H9 (cell line): ENCODE data around the gene NID1. TPM values are rescaled to one million over a fixed set of nuclear protein-coding genes. Genes with fewer than 3 reads are reported as not detected.

ENCODE experiments used
- DNase-seq: peaks from one replicate; pipeline ENCODE4 v3.0.0-alpha.2; 2017
- H2AFZ ChIP-seq: one replicate; pipeline ENCODE4 v1.6.1; 2013; ENCODE audit warnings: mild to moderate bottlenecking, low read length, control low read depth, moderate library complexity
- H2AK5ac ChIP-seq: 2 replicates; pipeline ENCODE4 v1.6.1; 2013; ENCODE audit warnings: low read length, control low read depth, mixed read lengths; ENCODE audit not compliant: insufficient read length
- H2BK120ac ChIP-seq: one replicate; pipeline ENCODE4 v1.6.1; 2013; ENCODE audit warnings: low read depth, mild to moderate bottlenecking, low read length, control low read depth, inconsistent platforms; ENCODE audit not compliant: poor library complexity, severe bottlenecking
- H2BK12ac ChIP-seq: 2 replicates; pipeline ENCODE4 v1.6.1; 2013; ENCODE audit warnings: low read length, control low read depth, mixed read lengths, low read depth; ENCODE audit not compliant: insufficient read length
- H2BK15ac ChIP-seq: 2 replicates; pipeline ENCODE4 v1.6.1; 2013; ENCODE audit warnings: low read depth, low read length, control low read depth
- H2BK20ac ChIP-seq: one replicate; pipeline ENCODE4 v1.6.1; 2013; ENCODE audit warnings: low read depth, mild to moderate bottlenecking, low read length, control low read depth, inconsistent platforms; ENCODE audit not compliant: poor library complexity, severe bottlenecking
- H2BK5ac ChIP-seq: 2 replicates; pipeline ENCODE4 v1.6.1; 2013; ENCODE audit warnings: low read length, control low read depth, mixed read lengths; ENCODE audit not compliant: insufficient read length
- H3K14ac ChIP-seq: 2 replicates; pipeline ENCODE4 v1.6.1; 2013; ENCODE audit warnings: low read length, control low read depth; ENCODE audit not compliant: insufficient read depth
- H3K18ac ChIP-seq: 2 replicates; pipeline ENCODE4 v1.6.1; 2013; ENCODE audit warnings: low read depth, mild to moderate bottlenecking, mixed read lengths, low read length, control low read depth; ENCODE audit not compliant: insufficient read length
- H3K23ac ChIP-seq: 2 replicates; pipeline ENCODE4 v1.6.1; 2013; ENCODE audit warnings: low read length, control low read depth, mixed read lengths, low read depth; ENCODE audit not compliant: insufficient read length
- H3K23me2 ChIP-seq: 2 replicates; pipeline ENCODE4 v1.6.1; 2013; ENCODE audit warnings: low read depth, mild to moderate bottlenecking, mixed read lengths, low read length, control low read depth; ENCODE audit not compliant: insufficient read length, poor library complexity, severe bottlenecking
- H3K27ac ChIP-seq: 2 replicates; pipeline ENCODE4 v1.5.1; 2013; ENCODE audit warnings: low read length, control low read depth, mixed read lengths, low read depth; ENCODE audit not compliant: insufficient read length
- H3K27me3 ChIP-seq: 2 replicates; pipeline ENCODE4 v1.6.1; 2013; ENCODE audit warnings: low read length, control low read depth, inconsistent platforms; ENCODE audit not compliant: insufficient read depth
- H3K4ac ChIP-seq: 2 replicates; pipeline ENCODE4 v1.6.1; 2013; ENCODE audit warnings: low read depth, mild to moderate bottlenecking, control low read depth, inconsistent platforms, low read length, moderate library complexity
- H3K4me1 ChIP-seq: 2 replicates; pipeline ENCODE4 v1.6.1; 2013; ENCODE audit warnings: low read length, control low read depth, inconsistent platforms; ENCODE audit not compliant: insufficient read depth
- H3K4me2 ChIP-seq: 2 replicates; pipeline ENCODE4 v1.6.1; 2013; ENCODE audit warnings: low read length, control low read depth, mixed read lengths; ENCODE audit not compliant: insufficient read length, insufficient read depth
- H3K56ac ChIP-seq: 2 replicates; pipeline ENCODE4 v1.6.1; 2013; ENCODE audit warnings: low read depth, mild to moderate bottlenecking, mixed read lengths, low read length, control low read depth; ENCODE audit not compliant: insufficient read length
- H3K79me1 ChIP-seq: 2 replicates; pipeline ENCODE4 v1.6.1; 2013; ENCODE audit warnings: low read depth, mild to moderate bottlenecking, moderate library complexity, low read length, control low read depth, inconsistent platforms; ENCODE audit not compliant: insufficient read depth, poor library complexity, severe bottlenecking
- H3K79me2 ChIP-seq: 2 replicates; pipeline ENCODE4 v1.6.1; 2013; ENCODE audit warnings: low read length, control low read depth, inconsistent platforms; ENCODE audit not compliant: insufficient read depth
- H3K9ac ChIP-seq: 2 replicates; pipeline ENCODE4 v1.6.1; 2013; ENCODE audit warnings: low read length, control low read depth, mixed read lengths; ENCODE audit not compliant: insufficient read length; ENCODE audit errors: extremely low read depth
- H3K9me3 ChIP-seq: one replicate; pipeline ENCODE4 v1.6.1; 2013; ENCODE audit warnings: low read depth, low read length, inconsistent platforms; ENCODE audit not compliant: control insufficient read depth
- H3T11ph ChIP-seq: one replicate; pipeline ENCODE4 v1.6.1; 2013; ENCODE audit warnings: mild to moderate bottlenecking, low read length, control low read depth, inconsistent platforms
- H4K20me1 ChIP-seq: one replicate; pipeline ENCODE4 v1.6.1; 2013; ENCODE audit not compliant: control insufficient read depth, insufficient read length, insufficient read depth
- H4K5ac ChIP-seq: 2 replicates; pipeline ENCODE4 v1.6.1; 2013; ENCODE audit warnings: low read depth, mild to moderate bottlenecking, mixed read lengths, low read length, control low read depth; ENCODE audit not compliant: insufficient read length
- H4K8ac ChIP-seq: replicated peaks from 2 replicates; pipeline ENCODE4 v1.6.1; 2013; ENCODE audit warnings: low read length, control low read depth, mixed read lengths, low read depth; ENCODE audit not compliant: insufficient read length
- H4K91ac ChIP-seq: 2 replicates; pipeline ENCODE4 v1.6.1; 2013; ENCODE audit warnings: low read depth, mild to moderate bottlenecking, moderate library complexity, mixed read lengths, low read length, control low read depth; ENCODE audit not compliant: insufficient read length
- H3K27ac Mint-ChIP-seq, 3 experiments: 2 replicates in 2 of 3; 3 replicates in 1 of 3; pipeline ENCODE4 v1.8.0; 2020 to 2021; ENCODE audit warnings: mixed read lengths in 3 of 3, mild to moderate bottlenecking in 1 of 3, moderate library complexity in 1 of 3
- H3K27me3 Mint-ChIP-seq: 2 replicates; pipeline ENCODE4 v1.8.0; 2021; ENCODE audit warnings: low read depth, mild to moderate bottlenecking, moderate library complexity, mixed read lengths
- H3K36me3 Mint-ChIP-seq, 3 experiments: 2 replicates in 2 of 3; 3 replicates in 1 of 3; pipeline ENCODE4 v1.8.0; 2020 to 2021; ENCODE audit warnings: low read depth in 3 of 3, mixed read lengths in 3 of 3; ENCODE audit not compliant: insufficient read depth in 1 of 3
- H3K4me1 Mint-ChIP-seq, 2 experiments: 2 replicates each; pipeline ENCODE4 v1.8.0; 2020; ENCODE audit warnings: mixed read lengths in 2 of 2
- H3K4me3 Mint-ChIP-seq, 2 experiments: 2 replicates in 1 of 2; 3 replicates in 1 of 2; pipeline ENCODE4 v1.8.0; 2020 to 2021; ENCODE audit warnings: mild to moderate bottlenecking in 2 of 2, mixed read lengths in 2 of 2, moderate library complexity in 1 of 2
- H3K9me3 Mint-ChIP-seq, 2 experiments: 2 replicates in 1 of 2; 3 replicates in 1 of 2; pipeline ENCODE4 v1.8.0; 2020; ENCODE audit warnings: mild to moderate bottlenecking in 2 of 2, mixed read lengths in 2 of 2, moderate library complexity in 1 of 2
- WGBS: extraction: QIAGEN DNeasy Blood & Tissue Kit; methylation state at CpG from one replicate; pipeline ENCODE4 v1.1.7; 2013; ENCODE audit warnings: missing lambda C conversion rate, low lambda C conversion rate, mixed read lengths; ENCODE audit not compliant: insufficient read length; ENCODE audit errors: extremely low coverage; 5-methylcytosine and 5-hydroxymethylcytosine counted together
- total RNA-seq: library from RNA; stranded (reverse); gene quantifications from 2 replicates; pipeline ENCODE4 v1.2.1, GENCODE V29; 2021
- TF ChIP-seq, protein P1 (sequence below): fragments of 200-600 bp; sonication (generic); conservative IDR thresholded peaks from 3 replicates; pipeline ENCODE4 v1.8.0; 2021; ENCODE audit warnings: antibody characterized with exemption, mild to moderate bottlenecking

NID1 gene
- total RNA-seq, 1 experiment from 2014 or later: 28.5 TPM

- Histone ChIP-seq H3K27ac (no peak overlapping the region), H3K9me3 (no peaks in the 10 kb centered on the region), H3K56ac (no peak overlapping the region), H2BK12ac (no peak overlapping the region), H4K8ac (no peak overlapping the region), H3K4me2 (no peak overlapping the region), H3K9ac (no peak overlapping the region), H2BK20ac (no peak overlapping the region), H3K79me1 (no peaks in the 10 kb centered on the region), H3K14ac (no peak overlapping the region), H3K18ac (no peak overlapping the region), H3K23ac (no peak overlapping the region), H3K4me1 (no peaks in the 10 kb centered on the region), H2BK5ac (no peak overlapping the region), H3K4ac (no peak overlapping the region), H3K27me3 (no peaks in the 10 kb centered on the region), H2AK5ac (no peak overlapping the region), H3T11ph (no peak overlapping the region), H2BK15ac (no peak overlapping the region), H4K20me1 (no peaks in the 10 kb centered on the region), H2BK120ac (no peak overlapping the region), H4K91ac (no peak overlapping the region), H4K5ac (no peak overlapping the region), H3K23me2 (no peaks in the 10 kb centered on the region), H2AFZ (no peak overlapping the region), H3K79me2 (no peaks in the 10 kb centered on the region)
- H3K27me3 Mint-ChIP-seq: no peaks in the 10 kb centered on the region
- no peak overlapping the region for H3K4me3 Mint-ChIP-seq
- WGBS: no CpG with 5 or more reads among the region's 4 CpGs
- H3K4me1 Mint-ChIP-seq: no peaks in the 10 kb centered on the region
- peaks cover 0 to 2% (median 0%) of the 10 kb centered on the region in 3 experiments; a peak in 2 of 7 replicates for H3K36me3 Mint-ChIP-seq
- DNase-seq: no peak
- no peak overlapping the region for H3K27ac Mint-ChIP-seq
- TF ChIP-seq, protein P1, sequence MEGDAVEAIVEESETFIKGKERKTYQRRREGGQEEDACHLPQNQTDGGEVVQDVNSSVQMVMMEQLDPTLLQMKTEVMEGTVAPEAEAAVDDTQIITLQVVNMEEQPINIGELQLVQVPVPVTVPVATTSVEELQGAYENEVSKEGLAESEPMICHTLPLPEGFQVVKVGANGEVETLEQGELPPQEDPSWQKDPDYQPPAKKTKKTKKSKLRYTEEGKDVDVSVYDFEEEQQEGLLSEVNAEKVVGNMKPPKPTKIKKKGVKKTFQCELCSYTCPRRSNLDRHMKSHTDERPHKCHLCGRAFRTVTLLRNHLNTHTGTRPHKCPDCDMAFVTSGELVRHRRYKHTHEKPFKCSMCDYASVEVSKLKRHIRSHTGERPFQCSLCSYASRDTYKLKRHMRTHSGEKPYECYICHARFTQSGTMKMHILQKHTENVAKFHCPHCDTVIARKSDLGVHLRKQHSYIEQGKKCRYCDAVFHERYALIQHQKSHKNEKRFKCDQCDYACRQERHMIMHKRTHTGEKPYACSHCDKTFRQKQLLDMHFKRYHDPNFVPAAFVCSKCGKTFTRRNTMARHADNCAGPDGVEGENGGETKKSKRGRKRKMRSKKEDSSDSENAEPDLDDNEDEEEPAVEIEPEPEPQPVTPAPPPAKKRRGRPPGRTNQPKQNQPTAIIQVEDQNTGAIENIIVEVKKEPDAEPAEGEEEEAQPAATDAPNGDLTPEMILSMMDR: no peak
- no peaks in the 10 kb centered on the region for H3K9me3 Mint-ChIP-seq
Observed at GRCh38 chr1:236013330-236013729, 51.6 kb downstream of the NID1 start.
